ENCODE data around the gene SUPT3H. TPM values are rescaled to one million over a fixed set of nuclear protein-coding genes. Genes with fewer than 3 reads are reported as not detected.

SUPT3H gene
- total RNA-seq, 4 donors from 2014 or later = 6.0 to 9.0 (median 6.2) TPM

DNA sequence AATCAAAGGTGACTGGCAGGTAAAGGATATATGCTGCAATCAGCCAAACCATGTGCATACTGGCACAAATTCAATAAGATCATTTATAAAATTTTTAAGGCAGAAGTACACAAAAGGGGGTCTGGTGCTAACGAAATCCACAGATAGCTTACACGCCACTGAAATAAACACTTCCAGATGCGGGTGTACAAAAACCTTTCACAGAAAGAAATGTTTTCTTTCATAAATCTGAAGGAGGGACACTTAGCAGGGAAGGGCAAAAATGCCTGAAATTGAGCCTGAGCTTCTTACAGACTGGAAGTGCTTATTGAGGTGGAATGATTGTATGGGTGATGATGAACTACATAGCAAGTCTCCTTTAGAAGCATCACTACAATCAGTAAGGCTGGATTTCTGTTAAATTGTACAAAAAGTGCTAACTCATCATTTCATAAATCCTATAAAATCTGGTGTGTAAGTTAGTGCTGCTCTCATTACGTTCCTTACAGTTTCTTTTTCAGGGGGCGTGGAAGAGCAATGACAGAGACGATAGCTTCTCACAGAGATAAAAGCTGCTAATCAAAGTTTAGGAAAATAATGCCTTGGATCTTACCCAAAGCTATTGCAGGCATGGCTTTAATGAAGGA lies 458.9 kb downstream of the SUPT3H start:
- TF ChIP-seq, protein P1, sequence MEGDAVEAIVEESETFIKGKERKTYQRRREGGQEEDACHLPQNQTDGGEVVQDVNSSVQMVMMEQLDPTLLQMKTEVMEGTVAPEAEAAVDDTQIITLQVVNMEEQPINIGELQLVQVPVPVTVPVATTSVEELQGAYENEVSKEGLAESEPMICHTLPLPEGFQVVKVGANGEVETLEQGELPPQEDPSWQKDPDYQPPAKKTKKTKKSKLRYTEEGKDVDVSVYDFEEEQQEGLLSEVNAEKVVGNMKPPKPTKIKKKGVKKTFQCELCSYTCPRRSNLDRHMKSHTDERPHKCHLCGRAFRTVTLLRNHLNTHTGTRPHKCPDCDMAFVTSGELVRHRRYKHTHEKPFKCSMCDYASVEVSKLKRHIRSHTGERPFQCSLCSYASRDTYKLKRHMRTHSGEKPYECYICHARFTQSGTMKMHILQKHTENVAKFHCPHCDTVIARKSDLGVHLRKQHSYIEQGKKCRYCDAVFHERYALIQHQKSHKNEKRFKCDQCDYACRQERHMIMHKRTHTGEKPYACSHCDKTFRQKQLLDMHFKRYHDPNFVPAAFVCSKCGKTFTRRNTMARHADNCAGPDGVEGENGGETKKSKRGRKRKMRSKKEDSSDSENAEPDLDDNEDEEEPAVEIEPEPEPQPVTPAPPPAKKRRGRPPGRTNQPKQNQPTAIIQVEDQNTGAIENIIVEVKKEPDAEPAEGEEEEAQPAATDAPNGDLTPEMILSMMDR (IDR thresholded peaks at IDR 0.05; ENCODE audit: low read depth) = no peak

DNA sequence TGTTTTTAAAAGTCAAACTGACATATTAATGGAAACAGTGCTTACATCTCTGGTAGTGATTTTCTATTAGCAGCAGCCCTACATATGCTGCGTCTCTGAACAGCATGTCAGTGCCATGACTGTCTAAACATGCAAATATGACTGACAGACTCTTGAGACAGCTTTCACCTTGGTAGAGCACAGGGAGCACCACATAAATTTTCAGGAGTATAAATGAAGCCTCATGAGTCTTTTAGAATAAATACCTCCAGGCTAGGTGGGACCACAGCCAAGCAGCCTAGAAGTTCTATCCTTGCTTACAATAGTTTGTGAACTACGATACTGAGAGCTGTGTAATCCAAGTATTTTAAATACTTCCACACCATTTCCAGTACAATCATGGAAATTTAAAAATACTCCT lies 460.3 kb downstream of the SUPT3H start:
- TF ChIP-seq, protein P1 (IDR thresholded peaks at IDR 0.05; ENCODE audit: low read depth) = no peak

DNA sequence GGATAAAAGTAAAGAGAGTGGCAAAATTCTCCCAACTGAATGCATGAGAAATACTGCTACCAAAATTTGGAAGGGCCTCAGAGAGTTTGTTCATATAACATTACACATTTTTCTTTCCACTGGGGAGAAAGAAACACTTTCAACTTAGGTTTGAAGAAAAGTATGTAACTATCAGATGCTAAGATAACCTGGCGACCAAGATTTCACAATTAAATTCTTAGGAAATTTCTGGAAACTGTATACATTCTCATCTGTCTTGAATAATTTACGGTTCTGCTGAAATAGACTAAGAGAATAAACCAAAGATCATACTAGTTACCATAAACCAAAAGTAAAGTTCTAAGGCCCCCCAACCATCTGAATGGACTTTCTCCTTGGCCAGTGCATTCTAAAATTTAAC lies 462.6 kb downstream of the SUPT3H start:
- TF ChIP-seq, protein P1 (IDR thresholded peaks at IDR 0.05; ENCODE audit: low read depth) = no peak

DNA sequence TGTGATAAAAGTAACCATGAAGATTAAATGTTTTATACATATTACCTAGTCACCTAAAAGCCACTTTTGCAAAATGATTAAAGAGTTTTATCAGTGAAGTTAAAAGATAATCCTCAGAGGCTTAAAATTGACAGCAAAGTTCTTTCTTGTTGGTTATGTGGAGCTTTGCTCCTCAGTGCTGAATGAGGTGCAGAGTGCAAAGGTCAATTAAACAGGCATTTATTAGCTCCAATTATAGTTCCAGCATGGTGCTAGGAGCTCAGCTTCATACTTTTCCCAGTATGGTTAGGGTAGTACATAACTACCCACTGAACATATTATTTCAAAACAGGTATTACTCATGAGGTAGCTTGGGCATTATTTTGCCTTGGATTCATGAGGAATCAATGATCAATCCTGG lies 463.6 kb downstream of the SUPT3H start:
- TF ChIP-seq, protein P1 (IDR thresholded peaks at IDR 0.05; ENCODE audit: low read depth) = no peak

GRCh38 chr6:44906761-44907160 lies 471.0 kb downstream of the SUPT3H start:
- TF ChIP-seq, protein P1 (IDR thresholded peaks at IDR 0.05; ENCODE audit: low read depth) = no peak

GRCh38 chr6:44898296-44898930 lies 479.3 kb downstream of the SUPT3H start:
- TF ChIP-seq, protein P1 (IDR thresholded peaks at IDR 0.05; ENCODE audit: low read depth) = no peak

DNA sequence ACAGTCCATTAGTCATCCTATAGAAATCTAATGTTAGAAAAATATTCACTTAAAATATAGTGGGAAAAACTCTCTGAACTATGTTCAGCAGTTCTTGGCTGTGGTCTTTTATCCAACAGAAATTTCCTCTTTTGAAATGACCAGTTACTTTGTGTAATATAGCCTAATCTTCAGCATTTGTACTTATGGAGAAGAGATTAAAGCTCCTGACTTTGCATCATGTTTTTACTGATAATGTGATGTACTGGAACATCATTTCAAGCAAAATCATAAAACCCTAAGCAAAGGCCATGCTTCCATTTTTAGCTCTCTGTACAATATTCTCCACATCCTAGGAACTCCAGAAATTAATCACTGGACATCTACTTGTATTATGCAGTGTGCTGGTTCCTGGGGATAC lies 480.4 kb downstream of the SUPT3H start:
- TF ChIP-seq, protein P1 (IDR thresholded peaks at IDR 0.05; ENCODE audit: low read depth) = no peak
